NCI-H2107 (cell line): ENCODE data around the gene SEC14L6.

Experiments
- DNase-seq: peaks from one replicate; lab custom pipeline; 2025; lab: John Stamatoyannopoulos, UW

Gene SEC14L6

GRCh38 chr22:30535182-30535581 lies 11.4 kb downstream of the SEC14L6 start:
- DNase-seq = no peak

GRCh38 chr22:30531651-30532608 lies 14.6 kb downstream of the SEC14L6 start:
- DNase-seq = no peak

GRCh38 chr22:30526656-30527055 lies 19.9 kb downstream of the SEC14L6 start:
- DNase-seq = no peak

- no peak for DNase-seq
Observed at GRCh38 chr22:30523646-30524489, 22.7 kb downstream of the SEC14L6 start.

DNA sequence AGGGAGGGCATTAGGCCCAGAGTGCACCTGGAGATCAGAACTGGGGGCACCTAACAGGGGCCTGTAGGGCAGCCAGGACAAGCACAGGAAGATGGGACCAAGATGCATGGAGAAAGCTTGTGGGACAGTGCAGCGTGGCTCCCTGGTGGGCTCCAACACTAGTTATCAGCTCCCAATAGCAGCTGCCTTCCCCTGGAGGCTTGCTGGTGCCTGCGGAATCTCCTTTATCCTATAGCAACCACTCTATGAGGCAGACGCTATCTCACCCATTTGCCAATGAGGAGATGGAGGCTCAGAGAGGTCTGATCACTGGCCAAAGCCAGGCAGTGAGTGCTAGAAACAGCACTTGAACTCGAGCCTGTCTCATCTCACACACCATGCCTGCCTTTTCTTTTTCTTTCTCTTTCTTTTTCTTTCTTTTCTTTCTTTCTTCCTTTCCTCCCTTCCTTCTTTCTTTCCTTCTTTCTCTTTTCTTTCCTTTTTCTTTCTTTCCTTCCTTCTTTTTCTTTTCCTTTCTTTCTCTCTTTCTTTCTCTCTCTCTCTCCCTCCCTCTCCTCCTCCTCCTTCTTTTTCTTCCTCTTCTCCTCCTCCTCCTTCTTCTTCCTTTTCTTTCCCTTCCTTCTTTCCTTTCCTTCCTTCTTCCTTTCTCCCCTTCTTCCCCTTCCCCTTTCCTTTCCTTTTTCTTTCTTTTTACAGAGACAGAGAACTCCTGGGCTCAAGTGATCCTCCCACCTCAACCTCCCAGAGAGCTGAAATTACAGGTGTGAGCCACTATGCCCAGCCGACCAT lies 25.0 kb downstream of the SEC14L6 start:
- DNase-seq = no peak

GRCh38 chr22:30519842-30520425 lies 26.6 kb downstream of the SEC14L6 start:
- no peak for DNase-seq

DNA sequence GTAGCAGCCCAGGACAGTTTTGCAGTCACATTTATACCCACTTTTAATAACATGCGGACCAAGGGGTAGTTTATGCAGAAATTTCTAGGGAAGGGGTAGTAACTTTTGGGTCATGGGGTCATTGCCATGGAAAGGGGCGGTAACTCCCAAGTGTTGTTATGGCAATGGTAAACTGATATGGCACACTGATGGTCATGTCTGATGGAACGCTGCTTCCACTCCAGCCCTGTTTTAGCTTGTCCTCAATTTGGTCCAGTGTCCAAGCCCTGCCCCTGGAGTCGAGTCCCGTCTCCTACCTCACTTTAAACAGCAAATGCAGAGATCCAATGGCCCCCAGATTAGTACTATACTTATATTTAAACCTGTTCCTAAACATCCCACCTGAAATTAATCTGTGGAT lies 29.8 kb downstream of the SEC14L6 start:
- no peak for DNase-seq

DNA sequence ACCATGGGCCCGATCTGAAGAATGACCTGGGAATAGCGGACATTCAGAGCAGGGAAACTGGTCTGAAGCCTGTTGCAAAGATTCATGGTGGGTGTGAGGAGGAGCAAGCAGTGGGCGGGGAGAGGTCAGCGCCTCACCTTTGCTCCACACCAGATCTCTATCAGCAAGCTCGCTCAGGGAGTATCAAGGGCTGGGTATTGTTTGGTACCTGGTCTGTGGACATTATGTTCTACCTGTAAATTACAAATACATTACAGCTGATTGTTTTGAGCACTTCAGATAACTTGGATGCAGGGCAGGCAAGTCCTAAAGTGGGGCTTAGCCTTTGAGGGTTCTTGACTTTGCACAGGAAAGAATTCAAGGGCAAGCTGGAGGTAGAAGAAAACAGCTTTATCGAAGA lies 30.3 kb downstream of the SEC14L6 start:
- DNase-seq = no peak

GRCh38 chr22:30514252-30514651 lies 32.3 kb downstream of the SEC14L6 start:
- no peak for DNase-seq

DNA sequence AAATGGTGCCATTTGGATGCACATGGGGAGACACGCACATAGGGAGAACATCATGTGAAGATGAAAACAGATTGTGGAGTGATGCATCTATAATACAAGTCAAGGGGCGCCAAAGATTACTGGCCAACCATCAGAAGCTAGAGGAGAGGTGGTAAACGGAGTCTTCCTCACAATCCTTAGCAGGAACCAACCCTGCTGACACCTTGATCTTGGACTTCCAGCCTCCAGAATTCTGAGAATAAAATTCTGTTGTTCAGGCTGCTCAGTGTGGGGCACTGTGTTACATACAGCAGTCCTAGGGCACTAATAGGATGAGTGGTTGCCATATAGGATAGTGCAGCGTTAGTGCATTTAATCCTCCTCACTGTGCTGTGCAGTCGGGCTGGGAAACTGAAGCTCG lies 33.1 kb downstream of the SEC14L6 start:
- no peak for DNase-seq

- no peak for DNase-seq
Observed at GRCh38 chr22:30511911-30512310, 34.6 kb downstream of the SEC14L6 start.

DNA sequence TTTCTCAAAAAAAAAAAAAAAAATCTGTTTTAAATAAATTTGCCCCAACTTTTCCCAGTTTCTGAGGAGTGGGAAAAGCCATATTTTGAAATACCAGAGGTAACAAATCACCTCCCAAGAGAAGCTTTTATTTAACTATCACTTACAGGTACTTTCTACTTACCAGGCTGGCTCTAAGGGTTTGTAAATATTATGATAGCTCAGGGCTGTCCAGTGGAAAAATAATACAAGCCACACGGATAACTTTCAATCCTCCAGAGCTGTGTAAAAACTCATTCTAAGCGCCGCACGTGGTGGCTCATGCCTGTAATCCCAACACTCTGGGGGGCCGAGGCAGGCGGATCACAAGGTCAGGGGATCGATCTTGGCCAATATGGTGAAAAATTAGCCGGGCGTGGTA lies 35.4 kb downstream of the SEC14L6 start:
- no peak for DNase-seq

DNA sequence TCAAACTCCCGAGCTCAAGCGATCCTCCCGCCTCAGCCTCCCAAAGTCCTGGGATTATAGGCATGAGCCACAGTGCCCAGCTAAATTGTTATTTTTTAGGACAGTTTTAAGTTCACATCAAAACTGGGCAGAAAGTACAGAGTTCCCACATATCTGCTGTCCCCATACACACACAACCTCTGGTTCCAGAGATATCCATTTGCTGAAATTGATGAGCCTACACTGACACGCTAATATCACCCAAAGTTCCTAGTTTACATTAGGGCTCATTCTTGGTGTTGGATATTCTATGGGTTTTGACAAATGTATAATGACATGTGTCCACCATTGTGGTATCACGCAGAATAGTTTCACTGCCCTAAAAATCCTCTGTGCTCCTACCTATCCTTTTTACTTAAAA lies 38.3 kb downstream of the SEC14L6 start:
- no peak for DNase-seq

DNA sequence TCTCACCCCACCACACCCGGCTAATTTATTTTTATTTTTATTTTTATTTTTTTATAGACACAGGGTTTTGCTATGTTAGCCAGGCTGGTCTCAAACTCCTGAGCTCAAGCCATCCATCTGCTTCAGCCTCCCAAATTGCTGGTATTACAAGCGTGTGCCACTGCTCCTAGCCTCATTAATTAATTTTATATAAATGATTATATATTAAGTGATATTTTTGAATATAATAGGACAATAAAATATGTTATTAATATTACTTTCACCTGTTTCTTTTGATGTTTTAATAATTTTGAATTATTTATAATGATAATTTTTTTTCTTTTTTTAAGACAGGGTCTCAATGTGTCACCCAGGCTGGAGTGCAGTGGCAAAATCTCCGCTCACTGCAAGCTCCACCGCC lies 38.9 kb downstream of the SEC14L6 start:
- DNase-seq = no peak

DNA sequence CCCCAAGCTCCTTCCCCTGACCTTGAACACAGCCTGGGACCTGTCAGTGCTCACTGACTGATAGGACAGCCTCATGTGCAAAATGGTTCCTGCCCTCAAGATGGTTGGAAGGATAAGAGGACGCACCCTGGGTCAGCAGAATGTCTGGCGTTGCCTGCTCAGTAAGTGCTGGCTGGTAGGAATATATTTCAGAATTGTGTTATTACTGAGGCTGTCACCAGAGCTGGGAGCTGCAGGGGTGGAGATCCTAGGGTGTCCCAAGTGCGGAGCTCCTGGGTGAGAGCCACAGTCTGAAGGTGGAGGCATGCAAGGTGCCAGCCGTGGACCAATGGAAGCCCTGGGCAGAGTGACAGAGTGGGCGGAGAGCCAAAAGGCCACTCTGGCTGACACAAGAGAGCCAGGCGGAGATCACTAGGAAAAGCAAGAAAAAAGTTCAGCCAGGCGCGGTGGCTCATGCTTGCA lies 40.0 kb downstream of the SEC14L6 start:
- no peak for DNase-seq

- DNase-seq = no peak
Observed at GRCh38 chr22:30503551-30503950, 43.0 kb downstream of the SEC14L6 start.

GRCh38 chr22:30502911-30503310 lies 43.6 kb downstream of the SEC14L6 start:
- no peak for DNase-seq

DNA sequence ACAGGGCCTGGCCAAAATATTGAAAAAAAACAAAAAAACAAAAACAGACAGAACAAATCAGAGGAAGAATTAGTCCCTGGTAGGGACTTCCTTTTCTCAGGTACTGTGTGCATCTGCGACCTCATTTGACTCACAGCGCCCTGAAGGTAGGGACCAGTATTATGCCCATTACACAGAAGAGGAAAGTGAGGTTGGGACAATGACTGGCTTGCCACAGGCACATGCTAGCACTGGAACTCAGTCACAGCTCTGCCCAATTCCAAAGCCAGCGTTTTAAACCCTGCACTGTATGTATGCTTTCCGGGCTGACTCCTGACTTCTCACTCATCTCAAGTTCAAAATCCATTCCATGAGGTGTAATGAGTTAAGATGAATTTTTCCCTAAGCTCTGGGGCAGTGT lies 44.4 kb downstream of the SEC14L6 start:
- DNase-seq = no peak

DNA sequence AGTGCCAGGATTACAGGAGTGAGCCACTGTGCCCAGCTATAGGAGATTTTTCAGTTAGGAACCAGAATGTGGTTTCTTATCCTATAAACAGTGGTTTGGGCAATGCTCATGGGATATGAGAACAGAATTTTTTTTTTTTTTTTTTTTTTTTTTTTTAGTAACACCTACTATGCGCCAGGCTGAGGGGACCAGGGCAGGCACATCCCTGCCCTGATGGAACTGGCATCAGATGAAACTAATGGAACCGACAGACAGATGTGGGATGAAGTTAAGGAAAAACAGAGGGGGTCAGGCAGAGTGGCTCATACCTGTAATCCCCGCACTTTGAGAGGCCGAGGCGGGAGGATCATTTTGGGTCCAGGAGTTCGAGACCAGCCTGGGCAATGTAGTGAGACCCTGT lies 45.9 kb downstream of the SEC14L6 start:
- DNase-seq = no peak

DNA sequence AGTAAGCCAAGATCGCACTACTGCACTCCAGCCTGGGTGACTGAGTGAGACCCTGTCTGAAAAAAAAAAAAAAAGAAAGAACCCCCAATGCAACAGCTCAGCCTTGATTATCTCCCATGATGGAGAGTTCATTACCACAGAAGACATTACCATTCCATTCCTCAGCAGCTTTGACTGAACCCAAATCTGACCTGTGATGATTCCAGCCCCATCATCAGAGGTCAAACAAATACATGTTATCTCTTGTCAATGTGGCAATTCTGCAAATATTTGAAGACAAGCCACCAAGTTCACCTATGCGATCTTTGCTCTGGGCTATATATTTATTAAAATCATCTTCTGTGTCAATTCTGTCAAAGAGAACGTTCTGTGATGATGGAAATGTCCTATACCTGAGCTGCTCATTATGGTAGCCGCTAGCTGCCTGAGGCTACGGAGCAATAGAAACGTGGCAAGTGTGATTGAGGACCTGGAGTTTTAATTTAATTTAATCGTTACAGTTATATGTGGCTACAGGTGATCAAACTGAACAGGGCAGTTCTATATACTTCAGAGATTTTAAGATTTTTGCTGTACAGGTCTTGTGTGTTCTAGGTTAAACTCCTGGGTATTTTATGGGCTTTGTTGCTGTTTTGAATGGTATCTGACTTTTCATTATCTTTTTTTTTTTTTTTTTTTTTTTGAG lies 48.9 kb downstream of the SEC14L6 start:
- no peak for DNase-seq
